Upper lobe of left lung (tissue), 4 donors: ENCODE results near the gene DUS1L.

Experiments
- CTCF ChIP-seq, 6 experiments: fragments of 450-650 bp in 4 of 6; fragments of 200-600 bp in 2 of 6; sonication (generic) in 2 of 6; IDR thresholded peaks; one replicate each; pipeline ENCODE4 v1.5.1; 2016 to 2019; ENCODE audit warnings: antibody characterized with exemption in 6 of 6
- EP300 ChIP-seq, 4 donors: sonication (generic); formaldehyde crosslinking; IDR thresholded peaks; one replicate each; pipeline ENCODE4 v1.5.1; 2017; ENCODE audit warnings: antibody characterized with exemption in 4 of 4, control low read depth in 2 of 4
- POLR2A ChIP-seq, 4 donors: fragments of 450-650 bp; IDR thresholded peaks; one replicate each; pipeline ENCODE4 v1.5.1; 2016 to 2017; ENCODE audit warnings: antibody characterized with exemption in 4 of 4, mild to moderate bottlenecking in 2 of 4
- POLR2AphosphoS5 ChIP-seq, 2 donors: sonication (generic); formaldehyde crosslinking; IDR thresholded peaks; one replicate each; pipeline ENCODE4 v1.5.1; 2017; ENCODE audit warnings: antibody characterized with exemption in 2 of 2

GRCh38 chr17:82037889-82038195 lies 27.8 kb downstream of the DUS1L start:
- TF ChIP-seq POLR2A (IDR thresholded peaks at IDR 0.05), result no peak
- no peak for TF ChIP-seq CTCF (IDR thresholded peaks at IDR 0.05)
- no peak for TF ChIP-seq POLR2AphosphoS5 (IDR thresholded peaks at IDR 0.05)
- no peak for TF ChIP-seq EP300 (IDR thresholded peaks at IDR 0.05)
